Chondrocyte (in vitro differentiated cells): ENCODE data around the gene USP36. TPM values are rescaled to one million over a fixed set of nuclear protein-coding genes. Genes with fewer than 3 reads are reported as not detected.

Source experiments
- DNase-seq: peaks from one replicate; pipeline ENCODE4 v3.0.0; 2021; ENCODE audit warnings: mixed read lengths, low spot score
- H3K27ac Mint-ChIP-seq: one replicate; pipeline ENCODE4 v1.8.0; 2021; ENCODE audit warnings: mild to moderate bottlenecking, moderate library complexity, mixed read lengths; ENCODE audit not compliant: unreplicated experiment
- H3K27me3 Mint-ChIP-seq: 2 replicates; pipeline ENCODE4 v1.8.0; 2021; ENCODE audit warnings: low read depth, mixed read lengths
- H3K36me3 Mint-ChIP-seq: 2 replicates; pipeline ENCODE4 v1.8.0; 2021; ENCODE audit warnings: low read depth, mixed read lengths
- H3K4me1 Mint-ChIP-seq: 2 replicates; pipeline ENCODE4 v1.8.0; 2021; ENCODE audit warnings: low read depth, mild to moderate bottlenecking, mixed read lengths
- H3K4me3 Mint-ChIP-seq: one replicate; pipeline ENCODE4 v1.8.0; 2021; ENCODE audit warnings: mild to moderate bottlenecking, moderate library complexity, mixed read lengths; ENCODE audit not compliant: unreplicated experiment
- H3K9me3 Mint-ChIP-seq: 2 replicates; pipeline ENCODE4 v1.8.0; 2021; ENCODE audit warnings: low read depth, mixed read lengths
- total RNA-seq: library from RNA; stranded (reverse); gene quantifications from 3 replicates; pipeline ENCODE4 v1.2.1, GENCODE V29; 2021
- TF ChIP-seq, protein P1 (sequence below): fragments of 200-600 bp; sonication (generic); IDR thresholded peaks from 2 replicates; pipeline ENCODE4 v1.5.0; 2021; ENCODE audit warnings: antibody characterized with exemption, mild to moderate bottlenecking, moderate library complexity

Gene USP36
- total RNA-seq, 1 donor from 2014 or later: 45.1 TPM

DNA sequence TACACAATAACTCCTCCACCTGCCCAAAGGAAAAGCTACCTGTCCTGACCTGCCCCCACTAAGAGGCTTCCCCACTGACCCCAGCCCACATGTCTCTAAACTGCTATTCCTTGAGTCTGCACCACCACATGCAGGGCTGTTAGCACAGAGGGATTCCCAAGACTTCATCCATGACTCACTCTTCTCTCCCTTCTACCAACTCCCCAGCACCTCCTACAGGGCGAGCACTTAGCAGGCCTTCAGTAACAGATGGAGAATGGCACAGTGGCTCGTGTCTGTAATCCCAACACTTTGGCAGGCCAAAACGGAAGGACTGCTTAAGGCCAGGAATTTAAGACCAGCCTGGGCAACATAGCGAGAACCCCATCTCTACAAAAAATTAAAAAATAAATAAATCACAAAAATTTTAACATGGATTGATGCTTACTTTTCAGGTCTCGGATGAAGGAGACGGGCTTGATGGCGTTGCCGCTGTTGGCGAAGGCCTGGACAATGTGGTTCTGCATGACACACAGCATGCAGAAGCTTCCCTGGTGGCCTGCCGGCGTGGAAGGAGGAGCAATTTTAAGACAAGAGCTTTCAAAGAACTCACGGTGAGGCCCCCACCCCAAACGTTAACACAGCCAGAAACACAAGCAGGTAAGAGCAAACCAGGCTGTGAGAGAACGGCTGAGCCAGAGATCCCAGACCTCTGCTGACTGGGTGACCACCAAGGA is 12.0 kb downstream of the USP36 start:
- H3K27ac Mint-ChIP-seq: peak overlapping the region; percentile 43
- no peak for DNase-seq
- H3K27me3 Mint-ChIP-seq: no peaks in the 10 kb centered on the region
- TF ChIP-seq, protein P1, sequence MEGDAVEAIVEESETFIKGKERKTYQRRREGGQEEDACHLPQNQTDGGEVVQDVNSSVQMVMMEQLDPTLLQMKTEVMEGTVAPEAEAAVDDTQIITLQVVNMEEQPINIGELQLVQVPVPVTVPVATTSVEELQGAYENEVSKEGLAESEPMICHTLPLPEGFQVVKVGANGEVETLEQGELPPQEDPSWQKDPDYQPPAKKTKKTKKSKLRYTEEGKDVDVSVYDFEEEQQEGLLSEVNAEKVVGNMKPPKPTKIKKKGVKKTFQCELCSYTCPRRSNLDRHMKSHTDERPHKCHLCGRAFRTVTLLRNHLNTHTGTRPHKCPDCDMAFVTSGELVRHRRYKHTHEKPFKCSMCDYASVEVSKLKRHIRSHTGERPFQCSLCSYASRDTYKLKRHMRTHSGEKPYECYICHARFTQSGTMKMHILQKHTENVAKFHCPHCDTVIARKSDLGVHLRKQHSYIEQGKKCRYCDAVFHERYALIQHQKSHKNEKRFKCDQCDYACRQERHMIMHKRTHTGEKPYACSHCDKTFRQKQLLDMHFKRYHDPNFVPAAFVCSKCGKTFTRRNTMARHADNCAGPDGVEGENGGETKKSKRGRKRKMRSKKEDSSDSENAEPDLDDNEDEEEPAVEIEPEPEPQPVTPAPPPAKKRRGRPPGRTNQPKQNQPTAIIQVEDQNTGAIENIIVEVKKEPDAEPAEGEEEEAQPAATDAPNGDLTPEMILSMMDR: peak; percentile 63
- no peak overlapping the region for H3K4me3 Mint-ChIP-seq
- peaks cover 14% of the 10 kb centered on the region for H3K4me1 Mint-ChIP-seq
- H3K36me3 Mint-ChIP-seq: peaks cover 49% of the 10 kb centered on the region
- H3K9me3 Mint-ChIP-seq: no peaks in the 10 kb centered on the region

DNA sequence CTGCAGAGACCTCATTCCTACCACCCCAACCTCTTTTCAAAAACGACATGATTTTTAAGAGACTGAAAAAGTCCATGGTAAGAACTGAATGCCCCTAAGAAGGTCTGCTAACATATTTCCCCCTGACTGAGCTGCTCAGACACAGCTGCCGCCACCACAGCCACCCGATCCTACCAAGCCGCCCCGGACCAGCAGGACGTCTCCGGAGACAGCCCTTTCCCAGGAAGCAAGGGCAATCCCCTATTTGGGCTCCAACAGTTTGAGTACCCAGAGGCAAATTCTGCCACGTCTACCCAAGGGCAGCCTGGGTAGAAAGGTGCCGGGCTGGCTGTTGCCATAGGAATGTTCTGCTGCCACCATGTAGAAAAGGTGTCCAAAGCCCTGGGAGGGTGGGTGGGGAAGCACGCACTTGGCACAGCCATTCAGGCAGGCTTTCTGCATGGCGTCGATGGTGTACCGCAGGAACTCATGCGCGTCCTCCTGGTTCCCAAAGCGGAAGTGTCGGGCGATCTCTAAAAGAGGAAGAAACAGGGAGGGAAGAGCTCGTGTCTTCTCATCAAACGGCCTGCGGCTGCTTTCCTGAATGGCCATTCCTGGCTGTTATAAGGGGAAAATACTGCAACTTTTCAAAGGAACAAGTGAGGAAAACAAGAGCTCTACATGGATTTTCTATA is 13.6 kb downstream of the USP36 start:
- TF ChIP-seq, protein P1: no peak
- Mint-ChIP-seq H3K27ac (peak overlapping the region; percentile 91), H3K27me3 (no peaks in the 10 kb centered on the region)

DNA sequence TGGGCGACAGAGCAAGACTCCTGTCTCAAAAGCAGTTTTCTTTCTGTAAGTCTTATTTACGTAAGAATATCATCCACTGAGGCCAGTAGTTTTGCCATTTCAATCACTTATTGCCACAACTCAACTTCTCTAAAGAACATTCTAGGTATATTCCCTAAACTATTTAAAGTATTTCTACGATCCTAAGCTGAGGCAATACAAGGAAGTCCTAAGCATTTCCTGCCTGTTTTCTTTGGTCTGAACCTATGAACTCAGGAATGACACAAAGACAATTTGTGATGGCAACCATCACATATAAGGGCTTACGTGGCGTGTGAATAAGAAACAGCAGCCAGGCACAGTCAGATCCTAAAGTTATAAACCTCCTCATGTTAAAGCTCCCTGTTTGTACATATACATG is 14.2 kb downstream of the USP36 start:
- TF ChIP-seq, protein P1: no peak
- Mint-ChIP-seq H3K4me1 (peaks cover 32% of the 10 kb centered on the region), H3K9me3 (no peaks in the 10 kb centered on the region), H3K4me3 (no peak overlapping the region), H3K36me3 (peaks cover 42% of the 10 kb centered on the region), H3K27ac (peak overlapping the region; percentile 91), H3K27me3 (no peaks in the 10 kb centered on the region)
- DNase-seq: no peak

More for the DNA sequence above, 13.6 kb downstream of the USP36 start:
- no peak for DNase-seq
- Mint-ChIP-seq H3K36me3 (peaks cover 40% of the 10 kb centered on the region), H3K9me3 (no peaks in the 10 kb centered on the region), H3K4me3 (no peak overlapping the region), H3K4me1 (peaks cover 30% of the 10 kb centered on the region)

DNA sequence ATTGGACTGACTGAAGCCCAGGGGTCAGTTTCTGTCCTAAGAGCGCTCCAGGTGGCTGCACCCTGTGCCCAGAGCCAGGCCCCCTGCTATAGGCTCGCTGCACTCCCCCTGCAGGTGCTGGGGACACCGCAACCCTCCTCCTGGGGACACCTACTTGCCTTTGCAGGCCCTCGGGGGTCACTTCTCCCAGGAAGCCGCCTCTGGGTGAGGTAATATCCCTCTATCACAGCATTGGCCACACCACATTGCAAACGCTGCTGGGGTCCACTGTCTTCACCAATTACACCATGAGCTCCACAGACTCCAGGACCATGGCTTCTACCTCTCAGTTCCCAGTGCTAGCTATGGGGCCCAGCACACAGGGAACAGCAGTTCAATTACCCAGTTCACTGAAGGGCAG is 14.9 kb downstream of the USP36 start:
- peaks cover 32% of the 10 kb centered on the region for H3K4me1 Mint-ChIP-seq
- no peaks in the 10 kb centered on the region for H3K9me3 Mint-ChIP-seq
- H3K27ac Mint-ChIP-seq: peak overlapping the region; percentile 91
- H3K27me3 Mint-ChIP-seq: no peaks in the 10 kb centered on the region
- DNase-seq: no peak
- TF ChIP-seq, protein P1: no peak
- no peak overlapping the region for H3K4me3 Mint-ChIP-seq
- peaks cover 42% of the 10 kb centered on the region for H3K36me3 Mint-ChIP-seq

DNA sequence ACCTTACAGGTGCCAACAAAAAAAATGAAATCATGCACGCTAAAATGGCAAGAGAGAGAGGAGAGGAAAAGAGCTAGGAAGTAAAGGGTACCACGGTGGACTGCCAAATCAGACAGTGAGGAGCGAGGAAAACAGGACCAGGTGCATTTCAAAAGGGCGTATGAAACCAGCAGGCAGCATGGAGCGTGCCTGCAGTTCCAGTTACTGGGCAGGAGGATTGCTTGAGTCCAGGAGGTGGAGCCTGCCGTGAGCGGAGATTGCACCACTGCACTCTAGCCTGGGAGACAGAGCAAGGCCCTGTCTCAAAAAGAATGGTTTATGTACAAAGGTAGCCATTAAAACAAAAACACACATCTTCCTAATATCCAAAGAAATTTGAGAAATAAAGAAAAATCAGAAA is 16.4 kb downstream of the USP36 start:
- Mint-ChIP-seq H3K9me3 (no peaks in the 10 kb centered on the region), H3K36me3 (peaks cover 42% of the 10 kb centered on the region)

More for the DNA sequence above, 16.4 kb downstream of the USP36 start:
- TF ChIP-seq, protein P1: no peak
- H3K4me1 Mint-ChIP-seq: peaks cover 32% of the 10 kb centered on the region
- no peak overlapping the region for H3K4me3 Mint-ChIP-seq
- H3K27me3 Mint-ChIP-seq: no peaks in the 10 kb centered on the region
- no peak overlapping the region for H3K27ac Mint-ChIP-seq
- no peak for DNase-seq
